ENCODE measurements around the gene ATP1A3. TPM values are rescaled to one million over a fixed set of nuclear protein-coding genes. Genes with fewer than 3 reads are reported as not detected.

The ATP1A3 gene
- total RNA-seq, 1 experiment from 2014 or later: not detected

- no peak for TF ChIP-seq CTCF (IDR thresholded peaks at IDR 0.05; ENCODE audit: unreplicated experiment)
- Mint-ChIP-seq H3K4me1 (ENCODE audit: insufficient read depth, unreplicated experiment) (peaks cover 12% of the 10 kb centered on the region), H3K27ac (ENCODE audit: low read depth, unreplicated experiment) (no peak overlapping the region), H3K27me3 (ENCODE audit: insufficient read depth, unreplicated experiment) (peaks cover 31% of the 10 kb centered on the region), H3K36me3 (ENCODE audit: insufficient read depth, unreplicated experiment) (no peaks in the 10 kb centered on the region), H3K4me3 (ENCODE audit: unreplicated experiment) (no peak overlapping the region), H3K9me3 (ENCODE audit: unreplicated experiment) (no peaks in the 10 kb centered on the region)
- ChIA-PET CTCF (no interaction called here), POLR2A (interaction anchor here (0.7 kb wide), 1 partner anchor 39 kb away, joined by 4 read pairs; no protein-coding TSS in a partner anchor)
- BruUV-seq (replicated peaks): no TSS peak
- no peak for DNase-seq (ENCODE audit: unreplicated experiment)
- intact Hi-C loops (cut with micrococcal nuclease): no loop called here
Measured at GRCh38 chr19:41925208-41926003, 68.6 kb downstream of the ATP1A3 start.

- no peak for TF ChIP-seq CTCF (IDR thresholded peaks at IDR 0.05; ENCODE audit: unreplicated experiment)
- Mint-ChIP-seq H3K9me3 (ENCODE audit: unreplicated experiment) (no peaks in the 10 kb centered on the region), H3K27me3 (ENCODE audit: insufficient read depth, unreplicated experiment) (peaks cover 31% of the 10 kb centered on the region), H3K36me3 (ENCODE audit: insufficient read depth, unreplicated experiment) (no peaks in the 10 kb centered on the region), H3K4me3 (ENCODE audit: unreplicated experiment) (no peak overlapping the region), H3K4me1 (ENCODE audit: insufficient read depth, unreplicated experiment) (peaks cover 12% of the 10 kb centered on the region), H3K27ac (ENCODE audit: low read depth, unreplicated experiment) (no peak overlapping the region)
- BruUV-seq (replicated peaks): no TSS peak
- CTCF ChIA-PET: interaction anchor here (0.5 kb wide), 1 partner anchor 10 kb away, joined by 3 read pairs; no protein-coding TSS in a partner anchor
- DNase-seq (ENCODE audit: unreplicated experiment): no peak
- POLR2A ChIA-PET: interaction anchor here (0.7 kb wide), 1 partner anchor 38 kb away, joined by 4 read pairs; no protein-coding TSS in a partner anchor
- intact Hi-C loops (cut with micrococcal nuclease): no loop called here
Measured at GRCh38 chr19:41924151-41925145, 69.6 kb downstream of the ATP1A3 start.

GRCh38 chr19:41923045-41923788, 70.8 kb downstream of the ATP1A3 start:
- BruUV-seq (replicated peaks): no TSS peak
- Mint-ChIP-seq H3K27me3 (ENCODE audit: insufficient read depth, unreplicated experiment) (peaks cover 31% of the 10 kb centered on the region), H3K27ac (ENCODE audit: low read depth, unreplicated experiment) (no peak overlapping the region), H3K9me3 (ENCODE audit: unreplicated experiment) (no peaks in the 10 kb centered on the region), H3K4me1 (ENCODE audit: insufficient read depth, unreplicated experiment) (peaks cover 5% of the 10 kb centered on the region), H3K36me3 (ENCODE audit: insufficient read depth, unreplicated experiment) (no peaks in the 10 kb centered on the region), H3K4me3 (ENCODE audit: unreplicated experiment) (no peak overlapping the region)
- CTCF ChIA-PET: no interaction called here
- no peak for DNase-seq (ENCODE audit: unreplicated experiment)
- POLR2A ChIA-PET: no interaction called here
- intact Hi-C loops (cut with micrococcal nuclease): no loop called here
- no peak for TF ChIP-seq CTCF (IDR thresholded peaks at IDR 0.05; ENCODE audit: unreplicated experiment)

All from MCF 10A (cell line).